AG04450 (cell line): ENCODE data around the gene RAB14. TPM values are rescaled to one million over a fixed set of nuclear protein-coding genes. Genes with fewer than 3 reads are reported as not detected.

Source experiments
- CTCF ChIA-PET: fragments of 300-600, 350-600 bp; formaldehyde crosslinking; extraction: SDS; loops from one replicate; lab custom pipeline; 2022; ENCODE audit warnings: antibody characterized with exemption, inconsistent platforms; lab: Charles Lee
- POLR2A ChIA-PET: fragments of 350-600 bp; formaldehyde crosslinking; extraction: SDS; loops from one replicate; lab custom pipeline; 2021; ENCODE audit warnings: antibody characterized with exemption, inconsistent platforms; lab: Yijun Ruan, JAX
- DNase-seq: peaks from one replicate; pipeline ENCODE4 v3.0.0-alpha.2; 2011; ENCODE audit warnings: low read depth, low spot score
- H3K27ac ChIP-seq: one replicate; pipeline ENCODE4 v1.5.1; 2012; ENCODE audit warnings: low read depth, low read length, control low read depth
- H3K27me3 ChIP-seq: one replicate; pipeline ENCODE4 v1.6.0; 2012; ENCODE audit warnings: low read length; ENCODE audit not compliant: control insufficient read depth, insufficient read depth
- H3K4me3 ChIP-seq: 2 replicates; pipeline ENCODE4 v1.5.1; 2011; ENCODE audit warnings: mild to moderate bottlenecking, low read depth, low read length, control low read depth
- H3K9me3 ChIP-seq: 2 replicates; pipeline ENCODE4 v1.5.1; 2012; ENCODE audit warnings: low read length; ENCODE audit not compliant: control insufficient read depth, insufficient read depth
- polyA plus RNA-seq: library from polyadenylated mRNA; depleted of rRNA; stranded (reverse); fragments of >200 nt; gene quantifications from 2 replicates; pipeline ENCODE4 v1.2.3, GENCODE V29; 2011
- TF ChIP-seq, protein P1 (sequence below): IDR thresholded peaks from 2 replicates; pipeline ENCODE4 v1.5.1; 2011; ENCODE audit warnings: low read depth, low read length, control low read depth, inconsistent platforms

Gene RAB14
- polyA plus RNA-seq, 1 experiment: 40.3 TPM

DNA sequence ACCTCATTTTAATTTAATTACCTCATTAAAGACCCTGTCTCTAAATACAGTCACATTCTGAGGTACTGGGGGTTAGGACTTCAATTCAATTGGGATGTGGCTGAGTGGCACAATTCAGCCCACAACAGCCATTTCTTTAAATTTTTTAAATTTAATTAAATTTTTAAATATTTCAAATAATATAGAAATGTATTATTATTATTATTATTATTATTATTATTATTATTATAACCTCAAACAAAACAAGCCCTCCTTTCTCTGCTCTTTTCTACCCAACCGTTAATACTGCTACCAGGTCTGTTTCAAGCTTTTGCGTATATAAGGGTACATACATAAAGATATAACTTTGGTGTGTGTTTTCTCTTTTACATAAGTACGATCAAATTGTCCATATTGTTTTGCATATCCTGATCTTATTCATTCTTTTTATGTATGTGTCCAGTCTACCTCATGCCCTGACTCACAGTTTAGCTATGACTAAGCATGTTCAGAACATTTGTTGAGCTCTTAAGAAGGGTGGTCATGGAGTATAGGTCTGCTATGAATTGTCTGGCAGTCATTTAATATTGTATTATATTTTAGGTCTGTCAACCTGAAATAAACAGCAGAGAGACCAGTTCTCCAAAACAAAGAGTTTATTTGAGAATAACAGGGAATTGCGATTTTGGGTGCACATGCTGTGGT lies 16.1 kb upstream of the RAB14 start:
- ChIA-PET CTCF (interaction anchor here (0.7 to 1.3 kb wide), 4 partner anchors 9 to 182 kb away, joined by 3 to 4 read pairs (median 4); no protein-coding TSS in a partner anchor), POLR2A (interaction anchor here (0.5 to 1.1 kb wide), 3 partner anchors 17 to 114 kb away, joined by 3 to 8 read pairs (median 4); no protein-coding TSS in a partner anchor)
- Histone ChIP-seq H3K4me3 (no peak overlapping the region), H3K9me3 (no peaks in the 10 kb centered on the region), H3K27ac (no peak overlapping the region), H3K27me3 (no peaks in the 10 kb centered on the region)
- TF ChIP-seq, protein P1, sequence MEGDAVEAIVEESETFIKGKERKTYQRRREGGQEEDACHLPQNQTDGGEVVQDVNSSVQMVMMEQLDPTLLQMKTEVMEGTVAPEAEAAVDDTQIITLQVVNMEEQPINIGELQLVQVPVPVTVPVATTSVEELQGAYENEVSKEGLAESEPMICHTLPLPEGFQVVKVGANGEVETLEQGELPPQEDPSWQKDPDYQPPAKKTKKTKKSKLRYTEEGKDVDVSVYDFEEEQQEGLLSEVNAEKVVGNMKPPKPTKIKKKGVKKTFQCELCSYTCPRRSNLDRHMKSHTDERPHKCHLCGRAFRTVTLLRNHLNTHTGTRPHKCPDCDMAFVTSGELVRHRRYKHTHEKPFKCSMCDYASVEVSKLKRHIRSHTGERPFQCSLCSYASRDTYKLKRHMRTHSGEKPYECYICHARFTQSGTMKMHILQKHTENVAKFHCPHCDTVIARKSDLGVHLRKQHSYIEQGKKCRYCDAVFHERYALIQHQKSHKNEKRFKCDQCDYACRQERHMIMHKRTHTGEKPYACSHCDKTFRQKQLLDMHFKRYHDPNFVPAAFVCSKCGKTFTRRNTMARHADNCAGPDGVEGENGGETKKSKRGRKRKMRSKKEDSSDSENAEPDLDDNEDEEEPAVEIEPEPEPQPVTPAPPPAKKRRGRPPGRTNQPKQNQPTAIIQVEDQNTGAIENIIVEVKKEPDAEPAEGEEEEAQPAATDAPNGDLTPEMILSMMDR: no peak
- DNase-seq: no peak

DNA sequence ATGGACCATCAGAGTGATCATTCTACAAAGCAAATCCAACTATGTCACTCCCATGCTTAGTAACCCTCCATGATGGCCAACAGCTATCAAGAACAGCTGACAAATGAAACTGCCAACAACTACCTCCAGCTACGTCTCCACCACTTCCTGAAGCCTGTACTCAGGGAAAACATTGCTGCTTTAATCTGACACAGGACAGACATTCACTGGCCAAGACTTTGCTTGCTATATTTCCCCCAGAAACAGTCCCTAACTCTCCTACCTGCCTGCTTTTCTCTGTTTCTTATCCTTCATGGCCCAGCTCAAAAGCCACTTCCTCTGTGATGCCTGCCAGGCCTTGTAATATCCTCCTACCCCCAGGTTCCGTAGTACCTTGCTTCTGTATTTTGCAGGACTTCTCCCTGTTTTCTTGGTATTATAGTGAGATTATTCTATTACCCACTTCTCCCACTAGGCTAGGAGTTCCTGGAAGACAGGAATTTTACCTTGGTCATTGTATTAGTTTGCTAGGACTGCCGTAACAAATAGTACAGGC lies 14.7 kb upstream of the RAB14 start:
- no peak overlapping the region for H3K27ac ChIP-seq
- DNase-seq: no peak
- ChIA-PET POLR2A (no interaction called here), CTCF (interaction anchor here (0.7 to 5.5 kb wide), 5 partner anchors 9 to 185 kb away, joined by 3 to 114 read pairs (median 41); no protein-coding TSS in a partner anchor)
- H3K27me3 ChIP-seq: no peaks in the 10 kb centered on the region
- H3K9me3 ChIP-seq: no peaks in the 10 kb centered on the region
- TF ChIP-seq, protein P1: no peak
- H3K4me3 ChIP-seq: no peak overlapping the region

DNA sequence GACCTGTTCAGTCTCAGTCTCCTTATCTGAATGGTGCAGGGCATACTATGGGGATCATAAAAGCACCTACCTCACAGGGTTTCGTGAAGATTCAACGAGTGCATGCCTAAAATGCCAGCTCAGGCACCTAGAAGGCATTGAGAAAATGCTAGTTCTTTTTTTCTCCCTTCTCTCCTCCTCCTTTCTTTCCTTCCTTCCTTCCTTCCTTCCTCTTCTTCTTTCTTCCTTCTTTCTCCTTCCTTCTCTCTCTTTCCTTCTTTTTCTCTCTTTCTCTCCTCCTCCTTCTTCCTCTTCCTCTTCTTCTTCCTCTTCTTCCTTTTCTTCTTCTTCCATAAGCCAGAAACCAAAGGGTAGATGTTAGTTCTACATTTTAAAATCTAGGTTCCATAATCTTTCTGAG lies 12.3 kb upstream of the RAB14 start:
- Histone ChIP-seq H3K27ac (no peak overlapping the region), H3K9me3 (no peaks in the 10 kb centered on the region), H3K27me3 (no peaks in the 10 kb centered on the region), H3K4me3 (no peak overlapping the region)
- CTCF ChIA-PET: interaction anchor here (0.6 to 5.5 kb wide), 37 partner anchors 8 to 240 kb away, joined by 3 to 114 read pairs (median 6); partner anchors contain the start of genes GSN and RAB14
- POLR2A ChIA-PET: no interaction called here
- DNase-seq: no peak
- TF ChIP-seq, protein P1: no peak

DNA sequence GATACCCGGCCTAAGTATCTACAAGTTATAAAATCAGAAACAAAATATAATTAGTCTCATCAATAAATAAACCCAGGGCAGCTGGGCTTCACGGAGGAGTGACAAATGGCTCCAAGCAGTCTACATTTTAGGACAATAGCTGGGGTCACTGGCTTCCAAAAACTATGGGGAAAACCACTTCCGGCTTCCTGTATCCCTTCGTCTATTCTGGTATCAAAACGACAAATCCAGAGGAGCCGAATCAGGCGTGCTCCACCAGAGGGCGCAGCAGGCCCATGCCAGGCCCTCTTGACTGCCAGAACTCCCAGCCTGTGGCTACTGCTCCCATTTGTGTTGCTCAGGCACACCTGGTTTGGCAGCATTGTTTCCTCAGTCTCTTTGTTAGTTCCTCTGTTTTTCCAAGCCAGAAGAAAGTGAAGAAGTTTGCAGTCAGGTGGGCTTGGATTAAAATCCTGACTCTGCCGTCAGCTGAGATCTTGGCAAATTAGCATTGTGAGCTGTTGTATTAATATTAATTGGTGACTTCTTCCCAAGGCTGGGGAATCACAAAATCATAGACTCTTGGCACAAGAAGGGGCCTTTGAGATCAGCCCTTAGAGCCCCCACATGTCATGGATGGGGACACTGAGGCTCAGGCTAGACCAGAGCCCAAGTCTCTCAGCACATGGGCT lies 11.6 kb upstream of the RAB14 start:
- TF ChIP-seq, protein P1: peak; percentile 99
- Histone ChIP-seq H3K27ac (no peak overlapping the region), H3K4me3 (no peak overlapping the region), H3K9me3 (no peaks in the 10 kb centered on the region), H3K27me3 (no peaks in the 10 kb centered on the region)
- ChIA-PET POLR2A (interaction anchor here (0.6 to 1.4 kb wide), 2 partner anchors 11 to 96 kb away, joined by 3 read pairs; partner anchors contain the start of gene RAB14), CTCF (interaction anchor here (0.6 to 5.5 kb wide), 42 partner anchors 9 to 239 kb away, joined by 3 to 114 read pairs (median 6); partner anchors contain the start of genes GSN and RAB14)
- peak; percentile 77 for DNase-seq
